Measurements from ENCODE around the gene EIF2S3B.
"Not testable (repeated sequence)": the region's sequence is repeated elsewhere in the genome, so short reads cannot be mapped to it uniquely, and the experiment has no call there.

EIF2S3B gene

DNA sequence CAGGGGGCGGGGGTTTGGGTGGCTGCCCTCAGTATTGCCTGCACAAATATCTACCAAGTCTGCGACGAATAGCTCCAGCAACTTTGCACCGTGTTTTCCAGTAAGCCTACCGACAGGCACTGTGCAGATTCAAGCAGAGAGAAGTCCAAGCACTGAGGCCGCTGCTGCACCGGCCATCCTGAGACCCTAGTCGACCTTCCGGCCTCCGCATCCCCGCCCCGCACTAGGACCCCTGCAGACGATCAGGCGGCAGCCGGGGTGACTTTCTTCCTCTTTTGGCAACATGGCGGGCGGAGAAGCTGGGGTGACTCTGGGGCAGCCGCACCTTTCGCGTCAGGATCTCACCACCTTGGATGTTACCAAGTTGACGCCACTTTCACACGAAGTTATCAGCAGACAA is at the start of gene EIF2S3B:
TSS of gene EIF2S3B (plus strand) at position 271 of the 400 bp plus-strand sequence. CDS start at position 284, 13 bp downstream.
- Histone ChIP-seq H3K4me1 (no peaks in the 10 kb centered on the region), H3K4me3 (no peak within 1 kb of the TSS), H3K27ac (no peak within 1 kb of the TSS), H3K36me3 (no peaks in the 10 kb centered on the region), H3K9me3 (peaks cover 0 to 5% (median 0%) of the 10 kb centered on the region in 3 donors), H3K27me3 (no peaks in the 10 kb centered on the region)
- intact Hi-C loops (cut with DNase I; ENCODE audit: low total_unique reads) = no loop called here
- TF ChIP-seq, protein P1, sequence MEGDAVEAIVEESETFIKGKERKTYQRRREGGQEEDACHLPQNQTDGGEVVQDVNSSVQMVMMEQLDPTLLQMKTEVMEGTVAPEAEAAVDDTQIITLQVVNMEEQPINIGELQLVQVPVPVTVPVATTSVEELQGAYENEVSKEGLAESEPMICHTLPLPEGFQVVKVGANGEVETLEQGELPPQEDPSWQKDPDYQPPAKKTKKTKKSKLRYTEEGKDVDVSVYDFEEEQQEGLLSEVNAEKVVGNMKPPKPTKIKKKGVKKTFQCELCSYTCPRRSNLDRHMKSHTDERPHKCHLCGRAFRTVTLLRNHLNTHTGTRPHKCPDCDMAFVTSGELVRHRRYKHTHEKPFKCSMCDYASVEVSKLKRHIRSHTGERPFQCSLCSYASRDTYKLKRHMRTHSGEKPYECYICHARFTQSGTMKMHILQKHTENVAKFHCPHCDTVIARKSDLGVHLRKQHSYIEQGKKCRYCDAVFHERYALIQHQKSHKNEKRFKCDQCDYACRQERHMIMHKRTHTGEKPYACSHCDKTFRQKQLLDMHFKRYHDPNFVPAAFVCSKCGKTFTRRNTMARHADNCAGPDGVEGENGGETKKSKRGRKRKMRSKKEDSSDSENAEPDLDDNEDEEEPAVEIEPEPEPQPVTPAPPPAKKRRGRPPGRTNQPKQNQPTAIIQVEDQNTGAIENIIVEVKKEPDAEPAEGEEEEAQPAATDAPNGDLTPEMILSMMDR (IDR thresholded peaks at IDR 0.05) = no peak
- no peak for DNase-seq

DNA sequence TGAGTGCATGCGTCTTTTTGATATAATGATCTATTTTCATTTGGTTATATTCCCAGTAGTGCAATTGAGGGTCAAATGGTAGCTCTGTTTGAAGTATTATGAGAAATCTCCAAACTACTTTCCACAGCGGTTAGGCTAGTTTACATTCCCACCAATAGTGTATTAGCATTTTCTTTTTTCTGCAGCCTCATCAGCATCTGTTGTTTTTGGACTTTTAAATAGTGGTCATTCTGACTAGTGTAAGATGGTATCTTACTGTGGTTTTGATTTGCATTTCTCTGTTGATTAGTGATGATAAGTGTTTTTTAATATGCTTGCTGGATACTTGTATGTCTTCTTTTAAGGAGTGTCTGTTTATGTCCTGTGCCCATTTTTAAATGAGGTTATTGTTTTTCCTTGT is 48.8 kb upstream of the EIF2S3B start:
- intact Hi-C loops (cut with DNase I; ENCODE audit: low total_unique reads) = no loop called here
- Histone ChIP-seq H3K27me3 (no peaks in the 10 kb centered on the region), H3K4me1 (no peaks in the 10 kb centered on the region), H3K36me3 (no peaks in the 10 kb centered on the region), H3K9me3 (peaks cover 0 to 22% (median 5%) of the 10 kb centered on the region in 3 donors), H3K27ac (no peak overlapping the region), H3K4me3 (no peak overlapping the region)
- TF ChIP-seq, protein P1 (IDR thresholded peaks at IDR 0.05) = no peak
- no peak for DNase-seq

DNA sequence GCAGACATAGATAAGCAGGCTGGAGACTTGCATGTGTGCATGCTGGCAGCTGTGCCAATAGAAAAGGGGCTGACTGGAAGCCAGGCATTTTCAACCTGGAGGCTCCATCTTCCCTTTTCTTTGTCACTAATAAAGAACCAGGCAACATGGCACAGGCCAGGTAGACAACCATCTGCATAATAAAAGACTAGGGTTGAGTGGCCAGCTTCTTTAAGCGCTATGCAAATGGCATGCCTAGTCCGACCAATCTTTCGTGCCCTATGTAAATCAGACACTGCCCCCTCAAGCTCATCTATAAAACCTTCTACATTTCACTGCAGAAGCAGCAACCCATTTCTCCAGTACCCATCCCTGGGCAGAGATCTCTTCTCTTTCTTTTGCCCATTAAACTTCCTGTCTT is 47.9 kb upstream of the EIF2S3B start:
- TF ChIP-seq, protein P1 (IDR thresholded peaks at IDR 0.05) = no peak
- DNase-seq = no peak

DNA sequence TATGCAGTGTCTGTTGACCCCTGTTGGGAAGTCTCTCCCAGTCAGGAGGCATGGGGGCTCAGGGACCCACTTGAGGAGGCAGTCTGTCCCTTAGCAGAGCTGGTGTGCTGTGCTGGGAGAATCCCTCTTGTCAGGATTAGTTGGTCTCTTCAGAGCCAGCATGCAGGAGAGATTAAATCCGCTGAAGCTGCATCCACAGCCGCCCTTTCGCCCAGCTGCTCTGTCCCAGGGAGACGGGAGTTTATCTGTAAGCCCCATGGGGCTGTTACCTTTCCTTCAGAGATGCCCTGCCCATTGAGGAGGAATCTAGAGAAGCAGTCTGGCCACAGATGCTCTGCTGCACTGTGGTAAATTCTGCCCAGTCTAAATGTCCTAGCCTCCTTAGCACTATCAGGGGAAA is 39.4 kb upstream of the EIF2S3B start:
- intact Hi-C loops (cut with DNase I; ENCODE audit: low total_unique reads) = no loop called here
- TF ChIP-seq, protein P1 (IDR thresholded peaks at IDR 0.05) = no peak
- no peak overlapping the region for H3K27ac ChIP-seq
- no peaks in the 10 kb centered on the region for H3K36me3 ChIP-seq
- H3K4me3 ChIP-seq = no peak overlapping the region
- no peaks in the 10 kb centered on the region for H3K9me3 ChIP-seq
- DNase-seq = no peak
- H3K4me1 ChIP-seq = no peaks in the 10 kb centered on the region
- no peaks in the 10 kb centered on the region for H3K27me3 ChIP-seq

More for the DNA sequence above, 47.9 kb upstream of the EIF2S3B start:
- peaks cover 0 to 22% (median 5%) of the 10 kb centered on the region in 3 donors for H3K9me3 ChIP-seq
- H3K27ac ChIP-seq = no peak overlapping the region
- no peaks in the 10 kb centered on the region for H3K27me3 ChIP-seq
- H3K4me1 ChIP-seq = no peaks in the 10 kb centered on the region
- intact Hi-C loops (cut with DNase I; ENCODE audit: low total_unique reads) = no loop called here
- no peak overlapping the region for H3K4me3 ChIP-seq
- no peaks in the 10 kb centered on the region for H3K36me3 ChIP-seq

DNA sequence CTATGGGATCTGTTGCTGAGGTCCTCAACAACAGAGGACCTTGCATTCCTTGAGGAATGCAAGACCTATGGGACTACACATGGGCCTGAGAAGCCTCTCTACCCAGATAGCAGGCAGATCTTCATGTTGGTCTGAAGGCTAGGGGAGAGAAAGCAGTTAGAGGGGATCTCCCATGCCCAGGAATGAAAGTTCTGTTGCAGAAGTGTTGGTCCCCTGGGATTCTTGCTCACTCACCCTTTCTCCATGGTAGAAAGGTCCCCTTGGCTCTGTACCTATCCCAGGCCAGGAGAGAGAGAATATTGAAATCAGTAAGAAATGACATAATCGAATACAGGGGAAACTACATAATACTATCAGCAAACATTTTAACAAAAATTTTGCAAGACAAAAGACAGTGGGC is 36.0 kb upstream of the EIF2S3B start:
- TF ChIP-seq, protein P1 (IDR thresholded peaks at IDR 0.05) = no peak

DNA sequence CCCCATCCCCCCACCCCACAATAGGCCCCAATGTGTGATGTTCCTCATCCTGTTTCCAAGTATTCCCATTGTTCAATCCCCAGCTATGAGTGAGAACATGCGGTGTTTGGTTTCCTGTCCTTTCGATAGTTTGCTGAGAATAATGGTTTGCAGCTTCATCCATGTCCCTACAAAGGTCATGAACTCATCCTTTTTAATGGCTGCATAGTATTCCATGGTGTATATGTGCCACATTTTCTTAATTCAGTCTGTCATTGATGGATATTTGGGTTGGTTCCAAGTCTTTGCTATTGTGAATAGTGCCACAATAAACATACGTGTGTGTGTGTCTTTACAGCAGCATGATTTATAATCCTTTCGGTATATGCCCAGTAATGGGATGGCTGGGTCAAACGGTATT is 32.9 kb upstream of the EIF2S3B start:
- DNase-seq; H3K36me3 ChIP-seq; H3K9me3 ChIP-seq; H3K4me1 ChIP-seq; intact Hi-C loops (cut with DNase I; ENCODE audit: low total_unique reads); H3K27me3 ChIP-seq; H3K4me3 ChIP-seq; H3K27ac ChIP-seq: not testable (repeated sequence)

More for the DNA sequence above, 36.0 kb upstream of the EIF2S3B start:
- intact Hi-C loops (cut with DNase I; ENCODE audit: low total_unique reads) = no loop called here
- Histone ChIP-seq H3K4me1 (no peaks in the 10 kb centered on the region), H3K36me3 (no peaks in the 10 kb centered on the region), H3K27ac (no peak overlapping the region), H3K4me3 (no peak overlapping the region), H3K27me3 (no peaks in the 10 kb centered on the region), H3K9me3 (no peaks in the 10 kb centered on the region)
- DNase-seq = no peak

DNA sequence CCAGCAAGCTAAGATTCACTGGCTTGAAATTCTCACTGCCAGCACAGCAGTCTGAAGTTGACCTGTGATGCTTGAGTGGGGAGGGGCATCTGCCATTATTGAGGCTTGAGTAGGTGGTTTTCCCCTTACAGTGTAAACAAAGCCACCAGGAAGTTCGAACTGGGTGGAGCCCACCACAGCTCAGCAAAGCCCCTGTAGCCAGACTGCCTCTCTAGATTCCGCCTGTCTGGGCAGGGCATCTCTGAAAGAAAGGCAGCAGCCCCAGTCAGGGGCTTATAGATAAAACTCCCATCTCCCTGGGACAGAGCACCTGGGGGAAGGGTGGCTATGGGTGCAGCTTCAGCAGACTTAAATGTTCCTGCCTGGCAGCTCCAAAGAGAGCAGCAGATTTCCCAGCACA is 23.8 kb upstream of the EIF2S3B start:
- DNase-seq; H3K36me3 ChIP-seq; intact Hi-C loops (cut with DNase I; ENCODE audit: low total_unique reads): not testable (repeated sequence)

DNA sequence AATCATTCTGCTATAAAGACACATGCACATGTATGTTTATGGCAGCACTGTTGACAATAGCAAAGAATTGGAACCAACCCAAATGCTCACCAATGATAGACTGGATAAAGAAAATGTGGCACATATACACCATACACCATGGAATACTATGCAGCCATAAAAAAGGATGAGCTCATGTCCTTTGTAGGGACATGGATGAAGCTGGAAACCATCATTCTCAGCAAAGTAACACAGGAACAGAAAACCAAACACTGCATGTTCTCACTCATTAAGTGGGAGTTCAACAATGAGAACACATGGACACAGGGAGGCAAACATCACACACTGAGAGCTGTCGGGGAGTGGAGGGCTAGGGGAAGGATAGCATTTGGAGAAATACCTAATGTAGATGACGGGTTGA is 18.4 kb upstream of the EIF2S3B start:
- H3K4me3 ChIP-seq; intact Hi-C loops (cut with DNase I; ENCODE audit: low total_unique reads); DNase-seq; H3K4me1 ChIP-seq; H3K27me3 ChIP-seq; H3K27ac ChIP-seq; H3K36me3 ChIP-seq; H3K9me3 ChIP-seq: not testable (repeated sequence)

More for the DNA sequence above, 23.8 kb upstream of the EIF2S3B start:
- H3K4me3 ChIP-seq, H3K4me1 ChIP-seq, H3K27ac ChIP-seq, H3K27me3 ChIP-seq, H3K9me3 ChIP-seq: not testable (repeated sequence)
